NCI-H1092 treated with DMSO at 0.1 percent for 48 hours (cell line): ENCODE measurements around the gene ARHGAP26.
"Not testable (repeated sequence)": the region's sequence is repeated elsewhere in the genome, so short reads cannot be mapped to it uniquely, and the experiment has no call there.

Experiments used
- DNase-seq: peaks from one replicate; lab custom pipeline; 2025; lab: John Stamatoyannopoulos, UW

Gene ARHGAP26

DNA sequence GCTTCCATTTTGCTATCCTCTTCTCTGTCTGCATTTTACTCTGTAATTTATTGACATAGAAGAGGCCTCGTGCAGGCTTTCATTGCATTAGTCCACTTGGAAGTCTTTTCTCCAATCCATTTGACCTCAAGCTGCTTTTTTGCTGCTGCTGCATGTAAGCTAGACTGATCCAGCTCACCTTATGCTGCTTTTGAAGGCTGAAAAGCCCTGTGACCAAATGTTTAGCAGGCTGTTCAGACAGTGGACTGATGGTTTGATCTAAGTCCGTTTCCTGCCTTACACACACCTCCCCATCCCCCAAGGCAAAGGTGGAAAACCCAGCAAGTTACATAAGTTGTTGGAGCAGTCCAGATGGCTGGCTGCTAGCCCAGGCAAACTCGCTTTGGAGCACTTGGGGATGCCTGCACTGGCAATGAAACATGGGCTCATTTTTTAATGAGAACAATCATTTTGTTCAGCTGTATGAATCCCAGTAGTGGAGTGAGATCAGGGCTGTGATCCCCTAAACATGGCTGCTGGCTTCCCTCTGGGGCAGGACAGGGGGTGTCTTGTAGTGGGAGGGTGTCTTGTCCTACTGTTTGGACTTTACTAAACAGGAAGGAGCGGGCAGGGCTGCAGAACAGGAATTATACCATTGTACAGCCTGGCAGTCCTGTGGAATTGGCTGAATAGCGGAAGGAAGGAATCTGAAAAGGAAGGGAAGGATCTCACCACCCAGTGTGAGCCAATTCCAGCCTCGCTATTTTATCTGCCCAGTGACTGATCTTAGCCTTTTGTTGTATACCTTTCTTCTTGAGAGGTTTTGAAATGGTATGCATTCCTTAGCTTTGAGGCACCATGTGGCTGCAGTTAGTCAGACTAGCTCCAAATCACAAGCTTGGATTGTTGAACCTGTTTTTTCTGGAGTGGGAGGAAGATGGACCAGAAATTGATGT is 212.0 kb downstream of the ARHGAP26 start:
- DNase-seq: no peak

GRCh38 chr5:142982821-142983200 is 212.6 kb downstream of the ARHGAP26 start:
- DNase-seq: no peak

GRCh38 chr5:142984011-142984410 is 213.8 kb downstream of the ARHGAP26 start:
- no peak for DNase-seq

DNA sequence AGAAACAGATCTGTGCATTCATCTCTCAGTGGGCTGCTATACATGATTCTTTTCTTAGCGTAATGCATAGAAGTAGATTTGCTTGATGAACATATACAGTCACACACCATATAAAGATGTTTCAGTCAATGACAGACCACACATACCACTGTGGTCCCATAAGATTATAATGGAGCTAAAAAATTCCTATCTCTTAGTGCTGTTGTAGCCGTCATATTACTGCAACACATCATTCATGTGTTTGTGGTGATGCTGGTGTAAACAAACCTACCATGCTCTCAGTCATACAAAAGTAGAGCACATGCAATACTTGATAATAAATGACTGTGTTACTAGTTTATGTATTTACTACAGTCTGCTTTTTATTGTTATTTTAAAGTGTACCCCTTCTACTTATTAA is 214.3 kb downstream of the ARHGAP26 start:
- DNase-seq: no peak

DNA sequence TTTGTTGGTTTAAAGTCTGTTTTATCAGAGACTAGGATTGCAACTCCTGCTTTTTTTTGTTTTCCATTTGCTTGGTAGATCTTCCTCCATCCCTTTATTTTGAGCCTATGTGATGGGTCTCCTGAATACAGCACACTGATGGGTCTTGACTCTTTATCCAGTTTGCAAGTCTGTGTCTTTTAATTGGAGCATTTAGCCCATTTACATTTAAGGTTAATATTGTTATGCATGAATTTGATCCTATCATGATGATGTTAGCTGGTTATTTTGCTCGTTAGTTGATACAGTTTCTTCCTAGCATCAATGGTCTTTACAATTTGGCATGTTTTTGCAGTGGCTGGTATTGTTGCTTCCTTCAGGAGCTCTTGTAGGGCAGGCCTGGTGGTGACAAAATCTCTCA is 219.1 kb downstream of the ARHGAP26 start:
- DNase-seq: not testable (repeated sequence)

DNA sequence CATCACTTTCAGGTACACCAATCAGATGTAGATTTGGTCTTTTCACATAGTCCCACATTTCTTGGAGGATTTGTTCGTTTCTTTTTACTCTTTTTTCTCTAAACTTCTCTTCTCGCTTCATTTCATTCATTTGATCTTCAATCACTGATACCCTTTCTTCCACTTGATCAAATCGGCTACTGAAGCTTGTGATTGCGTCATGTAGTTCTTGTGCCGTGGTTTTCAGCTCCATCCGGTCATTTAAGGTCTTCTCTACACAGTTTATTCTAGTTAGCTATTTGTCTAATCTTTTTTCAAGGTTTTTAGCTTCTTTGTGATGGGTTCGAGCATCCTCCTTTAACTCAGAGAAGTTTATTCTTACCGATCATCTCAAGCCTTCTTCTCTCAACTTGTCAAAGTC is 219.9 kb downstream of the ARHGAP26 start:
- DNase-seq: not testable (repeated sequence)

GRCh38 chr5:142994218-142994617 is 224.0 kb downstream of the ARHGAP26 start:
- no peak for DNase-seq

DNA sequence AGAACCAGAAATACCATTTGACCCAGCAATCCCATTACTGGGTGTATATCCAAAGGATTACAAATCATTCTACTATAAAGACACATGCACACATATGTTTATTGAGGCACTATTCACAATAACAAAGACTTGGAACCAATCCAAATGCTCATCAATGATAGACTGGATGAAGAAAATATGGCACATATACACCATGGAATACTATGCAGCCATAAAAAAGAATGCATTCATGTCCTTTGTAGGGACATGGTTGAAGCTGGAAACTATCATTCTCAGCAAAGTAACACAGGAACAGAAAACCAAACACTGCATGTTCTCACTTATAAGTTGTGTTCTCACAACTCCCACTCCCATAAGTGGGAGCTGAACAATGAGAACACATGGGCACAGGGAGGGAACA is 225.4 kb downstream of the ARHGAP26 start:
- DNase-seq: not testable (repeated sequence)

DNA sequence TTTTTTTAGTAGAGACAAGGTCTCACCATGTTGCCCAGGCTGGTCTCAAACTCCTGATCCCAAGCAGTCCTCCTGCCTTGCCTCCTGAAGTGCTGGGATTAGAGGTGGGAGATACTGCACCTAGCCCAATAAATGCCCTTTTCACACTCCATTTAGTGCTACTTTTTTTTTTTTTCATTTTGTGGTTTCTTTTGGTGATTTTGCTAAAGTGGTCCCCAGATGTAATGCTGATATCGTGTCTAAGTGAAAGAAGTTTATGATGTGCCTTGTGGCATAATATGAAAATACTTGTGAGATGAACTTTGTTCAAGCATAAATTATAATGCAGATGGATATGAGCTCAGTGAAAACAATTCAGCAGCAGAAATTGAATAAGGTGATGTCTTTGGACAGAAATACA is 227.4 kb downstream of the ARHGAP26 start:
- no peak for DNase-seq

DNA sequence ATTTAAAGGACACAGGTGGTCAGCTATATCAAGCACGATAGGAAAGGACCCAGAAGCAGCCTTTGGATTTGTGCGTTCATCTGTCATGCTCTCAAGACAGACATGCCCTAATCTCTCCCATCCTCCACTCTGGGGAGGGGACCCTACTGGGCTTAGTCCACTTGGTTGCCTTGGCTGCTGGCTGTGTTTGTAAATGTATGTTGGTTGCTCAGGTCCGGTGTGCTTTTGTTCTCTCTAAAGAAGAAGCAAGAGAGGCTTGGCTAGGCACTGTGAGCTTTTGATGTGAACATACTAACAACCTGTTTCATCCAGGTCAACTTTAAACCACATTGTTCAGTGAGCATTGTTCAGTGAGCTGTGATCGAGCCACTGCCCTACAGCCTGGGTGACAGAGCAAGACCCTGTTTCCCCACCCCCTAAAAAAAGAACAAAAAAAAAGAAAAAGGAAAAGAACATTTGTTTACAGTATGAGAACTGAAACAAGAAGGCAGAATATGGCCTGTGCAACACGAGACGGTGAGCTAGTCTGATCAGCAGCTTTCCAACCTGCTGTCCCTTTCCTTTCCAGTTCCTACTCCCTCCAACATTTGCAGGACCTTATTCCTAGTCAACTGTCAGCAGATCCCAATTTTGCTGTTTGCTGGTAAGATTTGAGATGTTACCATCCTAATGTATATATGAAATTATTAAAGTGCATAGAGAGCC is 228.3 kb downstream of the ARHGAP26 start:
- DNase-seq: no peak

DNA sequence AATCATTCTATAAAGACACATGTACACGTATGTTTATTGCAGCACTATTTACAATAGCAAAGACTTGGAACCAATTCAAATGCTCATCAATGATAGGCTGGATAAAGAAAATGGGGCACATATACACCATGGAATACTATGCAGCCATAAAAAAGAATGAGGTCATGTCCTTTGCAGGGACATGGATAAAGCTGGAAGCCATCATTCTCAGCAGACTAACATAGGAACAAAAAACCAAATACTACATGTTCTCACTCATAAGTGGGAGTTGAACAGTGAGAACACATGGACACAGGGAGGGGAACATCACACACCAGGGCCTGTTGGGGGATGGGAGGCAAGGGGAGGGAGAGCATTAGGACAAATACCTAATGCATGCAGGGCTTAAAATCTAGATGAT is 230.4 kb downstream of the ARHGAP26 start:
- DNase-seq: not testable (repeated sequence)

DNA sequence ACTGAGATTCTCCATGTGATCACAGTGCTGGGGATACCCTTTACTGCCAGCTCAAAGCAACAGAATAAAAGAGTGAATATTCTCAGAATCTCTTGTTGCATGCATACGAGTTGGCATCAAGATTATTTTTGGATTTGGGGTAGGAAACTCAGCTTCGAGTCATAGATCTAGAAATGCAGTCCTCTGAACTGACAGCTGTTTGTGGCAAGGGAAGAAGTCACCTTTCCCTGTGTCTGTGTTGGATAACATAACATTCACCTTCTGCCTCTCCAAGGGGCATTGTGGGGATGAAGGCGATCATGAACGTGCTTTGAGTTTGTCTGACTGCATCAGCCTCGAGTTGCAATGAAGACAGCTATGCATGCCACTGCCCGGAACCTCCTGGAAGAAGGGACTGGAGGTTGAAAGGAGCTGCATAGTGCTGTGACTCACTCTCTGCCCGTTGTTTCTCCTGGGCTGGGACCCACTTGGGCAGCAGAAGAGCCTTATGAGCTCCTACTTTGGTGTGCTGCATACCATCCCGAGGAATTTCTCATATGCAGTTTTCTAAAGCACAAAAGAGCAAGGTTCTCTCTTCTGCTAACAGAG is 231.7 kb downstream of the ARHGAP26 start:
- no peak for DNase-seq

GRCh38 chr5:143002459-143003327 is 232.5 kb downstream of the ARHGAP26 start:
- peak; percentile 32 for DNase-seq

DNA sequence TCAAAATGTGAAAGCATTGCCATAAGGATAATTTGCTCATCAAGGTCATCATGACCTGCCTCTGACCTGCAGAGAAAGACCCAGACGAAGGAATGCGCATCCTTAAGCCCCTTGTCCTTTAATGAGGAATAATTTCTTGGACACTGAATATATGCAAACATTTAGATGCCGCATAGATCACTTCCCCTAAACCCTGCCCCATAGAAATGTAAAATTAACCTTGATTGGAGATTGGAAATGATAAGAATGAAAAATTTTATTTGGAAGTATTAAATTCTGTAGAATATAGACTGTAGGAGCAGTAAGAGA is 233.1 kb downstream of the ARHGAP26 start:
- DNase-seq: no peak

- DNase-seq: no peak
Measured at GRCh38 chr5:143004361-143005145, 234.4 kb downstream of the ARHGAP26 start.

DNA sequence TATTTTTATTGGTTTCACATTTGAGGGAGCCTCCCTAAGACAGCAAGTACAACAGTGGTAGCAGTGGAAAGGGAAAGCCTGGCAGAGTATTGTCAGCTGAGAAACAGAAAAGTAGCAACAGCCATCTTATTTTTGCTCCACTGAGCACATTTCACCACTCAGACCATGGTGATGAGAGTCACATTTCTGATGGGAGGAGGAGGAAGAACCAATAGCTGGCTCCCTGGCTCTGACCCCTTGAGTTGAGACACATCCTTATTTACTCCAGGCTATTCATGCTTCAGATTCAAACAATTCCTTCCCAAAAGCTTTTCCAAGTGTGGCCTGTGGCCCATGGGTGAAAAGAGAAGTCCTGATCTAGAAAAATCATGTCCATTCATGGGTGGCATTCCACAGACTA is 236.3 kb downstream of the ARHGAP26 start:
- no peak for DNase-seq

- no peak for DNase-seq
Measured at GRCh38 chr5:143008032-143008431, 237.9 kb downstream of the ARHGAP26 start.

DNA sequence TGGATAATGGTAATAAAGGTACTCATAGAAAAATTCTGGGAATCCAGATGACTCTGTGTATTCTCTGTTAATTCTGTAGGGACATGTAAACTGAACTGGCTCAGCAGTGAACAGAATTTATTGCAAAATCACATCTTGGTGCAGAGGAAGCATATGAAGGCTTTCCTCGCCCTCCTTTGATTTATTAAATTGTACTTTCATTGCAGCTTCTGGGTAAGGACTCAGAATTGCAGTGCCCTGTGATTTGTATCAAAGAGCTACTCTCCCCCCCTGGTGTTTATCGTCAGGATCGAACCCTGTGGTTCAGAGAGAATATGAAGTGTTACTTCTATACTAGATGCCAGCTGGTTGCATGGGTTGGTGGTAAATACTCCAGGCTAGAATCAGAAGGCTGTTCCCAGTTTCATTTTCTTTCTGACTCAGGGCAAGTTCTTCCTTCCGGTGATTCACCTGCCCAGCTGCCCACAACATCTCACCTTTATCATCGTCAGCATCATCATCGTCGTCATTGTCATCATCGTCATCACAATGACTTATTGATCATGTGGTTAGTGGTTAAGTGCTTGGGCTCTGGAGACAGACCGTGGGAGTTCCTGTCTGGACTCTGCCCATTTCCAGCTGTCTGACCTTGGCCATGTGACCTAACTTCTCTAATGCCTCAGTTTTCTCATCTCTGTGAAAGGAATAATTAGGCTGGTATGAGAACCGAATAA is 238.8 kb downstream of the ARHGAP26 start:
- DNase-seq: peak; percentile 18

GRCh38 chr5:143010351-143010750 is 240.2 kb downstream of the ARHGAP26 start:
- peak; percentile 83 for DNase-seq

- DNase-seq: peak; percentile 81
Measured at GRCh38 chr5:143011585-143011984, 241.4 kb downstream of the ARHGAP26 start.
